Middle frontal gyrus (tissue), 1 donor: ENCODE data around the gene RARA.
A peak's percentile ranks its signal among the peaks of the same experiment; 100 is the strongest.

ENCODE experiments used
- DNase-seq: peaks from one replicate; pipeline ENCODE4 v3.0.0-alpha.2; 2015; ENCODE audit warnings: low spot score; ENCODE audit errors: extremely low spot score

Gene RARA

DNA sequence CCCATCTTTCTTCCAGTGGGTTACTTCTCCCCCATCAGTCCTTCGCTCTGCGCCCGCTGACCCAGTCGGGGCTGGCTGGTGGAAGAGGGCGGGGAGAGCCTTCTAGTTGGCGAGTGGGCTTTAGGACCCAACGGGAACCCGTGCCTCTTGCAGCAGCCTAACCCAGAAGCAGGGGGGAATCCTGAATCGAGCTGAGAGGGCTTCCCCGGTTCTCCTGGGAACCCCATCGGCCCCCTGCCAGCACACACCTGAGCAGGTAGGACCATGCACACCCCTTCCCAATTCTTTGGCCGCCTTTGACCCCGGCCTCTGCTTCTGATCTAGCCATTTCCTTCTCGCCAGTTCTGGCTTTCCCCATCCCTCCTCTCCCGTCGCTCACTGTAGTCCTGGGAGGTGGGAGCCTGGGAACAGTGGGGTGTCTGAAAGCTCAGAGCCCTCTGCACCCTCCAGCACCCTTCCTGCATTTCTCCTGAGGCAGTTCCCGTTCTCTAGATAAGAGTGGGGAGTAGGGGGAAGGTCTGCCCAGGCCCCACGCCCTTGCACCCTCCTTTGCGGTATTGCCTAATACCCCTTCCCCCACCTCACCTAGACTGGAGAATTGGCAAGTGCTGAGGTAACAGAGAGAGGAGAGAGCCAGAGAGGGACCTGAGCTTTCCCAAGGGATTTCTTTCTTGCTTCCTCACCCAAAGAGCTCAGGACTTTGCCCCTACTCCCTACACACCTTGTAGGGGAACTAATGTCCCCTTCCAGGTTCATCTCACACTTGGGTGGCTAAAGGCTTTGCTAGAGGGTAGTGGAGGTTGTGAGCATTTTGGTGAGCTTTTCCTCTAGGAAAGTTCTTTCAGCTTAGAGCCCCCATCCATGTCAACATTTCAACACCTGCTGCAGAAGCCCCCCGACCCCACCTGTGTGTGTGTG, at the start of gene RARA:
TSS of gene RARA (plus strand) at position 150 of the 918 bp plus-strand sequence. CDS start 22,039 bp downstream, outside the sequence.
- no peak for DNase-seq

DNA sequence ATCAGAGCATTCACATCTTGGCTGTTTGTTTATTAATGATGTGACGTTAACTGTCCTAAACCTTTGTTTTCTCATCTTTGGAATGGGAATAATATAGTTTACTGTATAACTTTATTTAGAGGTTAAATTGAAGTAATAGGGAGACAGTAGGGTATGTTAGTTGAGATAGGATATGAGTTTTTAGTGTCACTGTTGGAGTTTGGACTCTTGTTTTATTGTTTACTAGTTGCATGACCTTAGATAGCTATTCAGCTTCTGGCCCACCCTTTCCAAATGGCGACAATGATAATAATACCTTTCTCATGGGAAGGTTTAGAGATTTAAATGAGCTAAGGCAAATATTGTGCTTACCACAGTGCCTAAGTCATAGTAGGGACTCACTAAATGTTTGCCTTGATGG, 49.5 kb upstream of the RARA start:
- no peak for DNase-seq

DNA sequence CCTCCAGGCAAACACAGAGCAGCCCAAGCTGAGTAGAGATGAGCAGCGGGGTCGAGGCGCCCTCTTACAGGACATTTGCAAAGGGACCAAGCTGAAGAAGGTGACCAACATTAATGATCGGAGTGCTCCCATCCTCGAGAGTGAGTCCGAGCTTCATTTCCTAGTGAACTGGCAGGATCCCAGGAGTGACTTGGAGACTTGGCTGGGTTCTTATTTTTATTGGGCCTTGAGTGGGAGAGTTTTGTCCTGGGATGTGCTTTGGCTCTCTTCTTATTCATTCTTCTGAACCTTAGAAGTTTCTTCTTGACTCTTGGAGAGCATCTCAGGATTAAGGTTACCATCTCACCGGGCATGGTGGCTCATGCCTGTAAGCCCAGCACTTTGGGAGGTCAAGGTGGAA, 48.5 kb upstream of the RARA start:
- no peak for DNase-seq

DNA sequence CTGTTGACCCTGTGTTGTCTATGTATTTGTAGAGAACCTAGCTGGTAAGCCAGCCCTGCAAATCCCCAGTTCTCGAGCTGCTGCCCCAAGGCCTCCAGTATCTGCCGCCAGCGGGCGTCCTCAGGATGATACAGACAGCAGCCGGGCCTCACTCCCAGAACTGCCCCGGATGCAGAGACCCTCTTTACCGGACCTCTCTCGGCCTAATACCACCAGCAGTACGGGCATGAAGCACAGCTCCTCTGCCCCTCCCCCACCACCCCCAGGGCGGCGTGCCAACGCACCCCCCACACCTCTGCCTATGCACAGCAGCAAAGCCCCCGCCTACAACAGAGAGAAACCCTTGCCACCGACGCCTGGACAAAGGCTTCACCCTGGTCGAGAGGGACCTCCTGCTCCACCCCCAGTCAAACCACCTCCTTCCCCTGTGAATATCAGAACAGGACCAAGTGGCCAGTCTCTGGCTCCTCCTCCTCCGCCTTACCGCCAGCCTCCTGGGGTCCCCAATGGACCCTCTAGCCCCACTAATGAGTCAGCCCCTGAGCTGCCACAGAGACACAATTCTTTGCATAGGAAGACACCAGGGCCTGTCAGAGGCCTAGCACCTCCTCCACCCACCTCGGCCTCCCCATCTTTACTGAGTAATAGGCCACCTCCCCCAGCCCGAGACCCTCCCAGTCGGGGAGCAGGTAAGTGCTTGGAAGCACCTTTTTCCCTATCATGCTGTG, 44.4 kb upstream of the RARA start:
- no peak for DNase-seq

DNA sequence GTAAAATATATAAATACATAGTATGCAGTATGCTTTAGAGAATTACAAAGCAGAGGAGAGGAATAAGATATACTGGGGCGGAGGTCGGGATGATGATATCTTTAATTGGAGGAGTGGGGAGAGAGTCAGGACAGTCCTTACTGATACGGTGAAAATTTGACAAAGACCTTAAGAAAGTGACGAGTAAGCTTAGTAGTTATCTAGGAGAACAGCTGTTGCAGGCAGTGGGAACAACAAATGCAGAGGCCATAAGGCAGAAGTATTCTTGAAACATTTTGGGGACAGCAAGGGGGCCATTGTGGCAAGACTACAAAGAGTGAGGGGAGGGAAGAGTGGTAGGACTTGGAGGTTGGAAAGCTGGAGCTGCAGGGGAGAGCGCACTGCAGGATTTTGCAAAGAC, 43.6 kb upstream of the RARA start:
- DNase-seq: no peak

DNA sequence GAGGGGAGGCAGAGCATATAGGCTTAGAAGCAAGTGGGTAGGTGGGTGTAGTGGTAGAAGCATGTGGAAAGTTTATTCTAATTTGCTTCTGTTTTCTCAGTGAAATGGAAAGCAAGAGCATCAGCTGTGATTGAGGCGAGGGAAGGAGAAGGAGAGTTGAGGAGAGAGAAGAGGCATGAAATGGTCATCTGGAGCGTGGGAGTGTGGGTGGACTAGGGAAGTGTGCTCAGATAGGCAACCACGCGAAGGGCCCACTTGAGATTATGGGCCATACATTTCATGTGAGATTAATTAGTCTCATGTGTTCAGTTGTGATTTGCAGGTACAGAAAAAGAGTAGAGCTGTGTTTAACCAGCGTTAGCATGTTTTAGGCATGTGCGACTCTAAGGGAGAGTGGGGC, 42.1 kb upstream of the RARA start:
- DNase-seq: no peak

DNA sequence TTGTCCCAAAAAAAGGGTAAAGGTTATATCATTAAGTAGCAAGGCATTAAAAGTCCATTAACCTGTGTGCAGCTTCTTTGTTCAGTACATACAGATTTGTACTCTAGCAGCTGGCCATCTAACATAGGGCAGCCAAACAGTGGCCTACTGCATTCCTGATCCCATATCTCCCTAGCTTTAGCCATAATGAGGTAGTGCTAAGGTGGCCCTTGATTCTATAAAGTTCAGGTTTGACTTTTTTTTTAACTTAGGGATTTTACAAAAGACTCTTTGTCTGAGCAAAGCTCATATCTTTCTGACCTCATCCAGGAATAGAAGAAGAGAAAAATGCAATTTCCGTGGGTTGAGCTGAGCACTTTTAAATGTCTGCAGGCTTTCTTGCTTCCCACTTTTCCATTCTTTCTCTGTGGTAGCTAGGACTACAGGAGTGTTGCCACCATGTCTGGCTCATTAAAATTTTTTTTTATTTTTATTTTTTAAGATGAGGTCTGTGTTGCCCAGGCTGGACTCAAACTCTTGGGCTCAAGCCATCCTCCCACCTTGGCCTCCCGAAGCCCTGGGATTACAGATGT, 40.8 kb upstream of the RARA start:
- no peak for DNase-seq

DNA sequence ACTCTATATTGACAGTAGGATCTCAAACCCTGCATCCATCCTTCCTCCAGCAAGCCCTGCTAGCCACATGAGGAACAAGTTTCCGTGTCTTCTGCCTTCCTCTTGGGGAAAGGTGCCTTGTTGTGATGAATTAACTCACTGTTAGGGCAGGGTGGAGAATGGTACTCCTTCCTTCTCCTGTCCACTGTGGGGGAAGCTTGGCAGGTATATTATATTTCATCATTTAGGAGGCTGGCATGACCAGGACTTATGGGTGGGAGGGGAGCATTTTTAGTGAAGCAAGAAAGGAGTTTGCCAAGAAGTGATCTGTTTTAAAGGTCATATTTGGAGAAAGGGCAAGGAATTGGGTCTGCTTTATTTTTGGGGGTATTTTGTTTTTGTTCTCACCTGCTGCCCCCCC, 30.6 kb upstream of the RARA start:
- no peak for DNase-seq

DNA sequence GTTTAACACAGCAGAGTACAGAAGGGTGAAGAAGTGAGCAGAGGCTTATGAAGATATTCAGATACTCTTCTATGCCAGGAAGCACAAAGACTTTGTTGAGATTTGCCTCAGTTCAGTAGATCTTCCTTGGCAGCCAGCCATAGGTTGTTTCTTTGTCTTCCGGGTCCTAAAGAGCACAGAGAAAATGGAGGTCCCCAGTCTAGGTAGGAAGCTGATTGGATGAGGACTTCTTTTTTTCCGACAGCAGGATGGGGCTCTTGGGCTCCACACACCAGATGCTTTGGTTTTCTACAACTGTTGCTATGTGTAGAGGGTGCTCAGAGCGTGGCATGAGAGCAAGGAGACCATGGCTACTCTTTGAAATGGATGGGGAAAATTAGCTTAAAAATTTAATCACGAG, 29.6 kb upstream of the RARA start:
- no peak for DNase-seq

DNA sequence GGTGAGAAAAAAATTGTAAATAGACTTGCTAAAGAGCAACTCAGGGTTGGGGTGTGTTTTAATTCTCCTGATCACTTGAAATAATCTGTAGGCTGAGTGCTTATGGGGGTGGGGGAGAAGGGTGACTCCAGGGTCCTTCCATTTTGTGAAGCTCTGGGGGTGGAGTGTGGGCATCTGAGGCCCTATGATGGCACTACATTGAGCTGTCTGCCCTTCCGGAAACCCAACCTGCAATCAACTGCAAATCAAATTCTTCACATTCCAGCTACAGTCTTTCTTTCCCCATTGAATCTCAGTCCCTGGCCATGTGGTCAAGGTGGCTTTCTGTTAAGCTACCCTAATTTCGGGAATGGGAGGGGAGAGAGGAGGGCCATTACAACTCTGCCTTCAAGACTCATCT, 27.3 kb upstream of the RARA start:
- no peak for DNase-seq

DNA sequence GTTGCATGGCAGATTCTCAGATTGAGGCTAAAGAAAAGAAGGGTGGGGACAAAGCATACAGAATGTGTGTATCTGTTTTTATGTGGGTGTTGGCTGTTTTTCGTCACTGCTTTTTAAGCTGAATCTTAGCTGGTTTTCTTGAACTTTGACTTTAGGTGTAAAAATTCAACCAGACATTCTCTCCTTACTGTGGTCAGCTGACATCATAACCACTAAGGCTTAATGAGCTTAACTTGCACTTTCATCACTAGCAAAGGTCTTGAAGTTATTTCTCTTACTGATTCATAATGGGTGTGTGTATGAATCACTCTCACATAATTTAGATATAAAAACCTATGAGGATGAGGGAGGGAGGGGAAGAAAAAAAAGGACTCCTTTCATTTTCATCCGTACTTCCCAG, 25.3 kb upstream of the RARA start:
- DNase-seq: no peak

DNA sequence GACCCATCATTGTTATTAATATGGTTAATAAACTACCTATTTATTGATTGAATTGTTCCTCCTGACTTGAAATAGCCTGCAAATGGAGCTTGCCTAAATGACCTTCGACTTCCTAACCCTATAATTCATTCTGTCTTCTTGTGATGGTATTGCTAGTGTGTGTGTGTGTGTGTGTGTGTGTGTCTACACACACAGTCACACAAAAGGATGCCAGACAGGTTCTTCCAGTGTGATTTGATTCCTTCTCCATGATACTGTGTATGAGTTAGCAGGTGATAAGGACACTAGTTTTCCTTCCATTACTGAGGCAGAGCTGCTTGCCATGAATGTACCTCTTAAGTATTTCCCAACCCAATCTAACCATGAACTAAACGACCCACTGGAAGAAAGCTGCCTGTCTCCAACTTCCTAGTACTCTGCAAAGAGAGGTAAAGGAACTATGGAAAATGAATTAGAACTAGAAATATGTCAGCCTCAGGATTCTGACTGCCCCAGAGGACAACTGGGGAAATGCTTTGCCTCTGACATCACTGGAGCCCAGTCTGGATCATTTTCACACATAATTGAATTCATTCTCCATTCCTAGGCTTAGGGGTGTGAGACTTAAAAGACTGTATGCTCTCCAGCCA, 24.8 kb upstream of the RARA start:
- no peak for DNase-seq

DNA sequence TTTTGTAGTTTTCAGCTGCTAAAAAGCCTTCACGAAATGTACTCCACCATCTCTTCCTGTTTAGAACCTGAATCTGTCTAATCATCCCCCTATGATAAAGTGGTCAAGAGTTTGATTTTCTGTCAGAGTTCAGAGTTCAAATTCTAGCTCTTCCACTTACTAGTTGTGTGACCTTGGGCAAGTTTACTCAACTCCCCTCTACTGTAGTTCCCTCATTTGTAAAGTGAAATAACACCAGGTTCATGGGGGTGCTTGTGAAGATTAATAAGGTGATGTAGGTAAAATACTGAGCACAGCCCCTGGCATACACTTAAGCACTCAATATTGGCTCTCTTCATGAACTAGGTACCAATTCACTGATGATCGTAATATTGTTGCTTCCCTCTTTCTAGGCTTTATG, 22.5 kb upstream of the RARA start:
- DNase-seq: no peak

DNA sequence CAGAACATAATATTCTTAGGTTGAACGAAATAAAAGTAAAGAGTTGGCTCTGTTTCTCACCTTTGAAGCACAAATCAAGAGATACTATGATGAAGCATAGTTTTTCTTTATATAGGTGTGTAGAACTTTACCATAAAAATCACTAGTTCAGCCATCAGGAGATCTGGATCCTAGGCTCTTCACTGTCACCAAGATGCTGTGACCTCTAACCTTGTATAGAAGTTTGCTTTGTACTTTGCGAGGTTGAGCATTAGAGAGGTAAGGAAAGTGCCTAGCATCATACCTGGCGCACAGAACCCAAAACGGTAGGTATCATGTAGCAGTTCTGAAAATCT, 21.9 kb upstream of the RARA start:
- no peak for DNase-seq

DNA sequence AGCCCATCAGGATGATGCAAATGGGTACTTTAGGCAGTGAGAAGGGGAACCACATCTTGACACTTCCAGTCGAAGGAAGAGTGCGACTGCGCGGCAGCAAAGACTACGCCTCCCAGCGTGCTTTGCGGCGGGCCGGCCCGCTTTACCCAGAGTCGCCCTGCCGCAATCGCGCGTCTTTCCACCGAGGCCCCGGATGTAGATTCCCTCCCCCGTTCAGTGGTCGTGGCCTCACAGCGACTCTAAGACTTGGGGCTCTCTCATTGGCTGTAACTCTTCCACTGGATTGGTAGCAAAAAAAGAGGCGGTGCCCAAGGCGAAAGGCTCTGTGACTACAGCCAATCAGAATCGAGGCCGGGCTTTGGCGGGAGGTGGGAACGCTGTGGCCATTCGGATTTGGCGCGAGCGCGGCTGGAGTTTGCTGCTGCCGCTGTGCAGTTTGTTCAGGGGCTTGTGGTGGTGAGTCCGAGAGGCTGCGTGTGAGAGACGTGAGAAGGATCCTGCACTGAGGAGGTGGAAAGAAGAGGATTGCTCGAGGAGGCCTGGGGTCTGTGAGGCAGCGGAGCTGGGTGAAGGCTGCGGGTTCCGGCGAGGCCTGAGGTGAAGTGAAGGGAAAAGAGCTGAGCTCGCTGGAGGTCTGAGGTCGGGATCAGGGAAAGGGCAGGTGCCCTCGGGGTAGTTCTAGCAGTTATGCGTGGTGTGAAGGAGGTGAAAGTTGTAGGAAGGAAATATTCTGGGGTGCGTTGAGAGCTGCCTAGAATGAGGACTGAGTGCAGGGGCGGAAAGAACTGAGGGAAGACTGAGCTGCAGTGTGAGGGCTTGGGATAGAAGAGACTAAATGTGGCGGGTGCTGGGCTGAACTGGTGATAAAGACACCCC, 21.2 kb upstream of the RARA start, which contains the start of gene CDC6:
TSS of gene CDC6 (plus strand) at position 386 of the 876 bp plus-strand sequence. CDS start 1,542 bp downstream, outside the sequence.
- DNase-seq: peak; percentile 98

DNA sequence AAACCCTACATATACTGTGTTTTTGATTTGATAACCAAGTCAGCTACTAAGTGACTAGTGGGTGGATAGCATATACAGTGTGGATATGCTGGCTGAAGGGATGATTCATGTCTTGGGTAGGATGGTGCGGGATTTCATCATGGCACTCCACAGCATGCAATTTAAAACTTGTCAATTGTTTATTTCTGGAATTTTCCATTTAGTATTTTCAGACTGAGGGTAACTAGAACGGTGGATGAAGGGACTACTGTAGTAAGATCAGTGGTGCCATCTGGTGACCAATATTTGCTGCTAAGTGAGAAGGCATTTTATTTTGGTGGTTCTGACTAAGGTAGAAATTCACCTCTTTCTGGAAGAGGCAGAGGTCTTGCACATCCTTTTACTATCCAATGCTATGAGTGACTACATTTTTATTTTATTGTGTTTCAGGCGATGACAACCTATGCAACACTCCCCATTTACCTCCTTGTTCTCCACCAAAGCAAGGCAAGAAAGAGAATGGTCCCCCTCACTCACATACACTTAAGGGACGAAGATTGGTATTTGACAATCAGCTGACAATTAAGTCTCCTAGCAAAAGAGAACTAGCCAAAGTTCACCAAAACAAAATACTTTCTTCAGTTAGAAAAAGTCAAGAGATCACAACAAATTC, 18.2 kb upstream of the RARA start:
- no peak for DNase-seq

DNA sequence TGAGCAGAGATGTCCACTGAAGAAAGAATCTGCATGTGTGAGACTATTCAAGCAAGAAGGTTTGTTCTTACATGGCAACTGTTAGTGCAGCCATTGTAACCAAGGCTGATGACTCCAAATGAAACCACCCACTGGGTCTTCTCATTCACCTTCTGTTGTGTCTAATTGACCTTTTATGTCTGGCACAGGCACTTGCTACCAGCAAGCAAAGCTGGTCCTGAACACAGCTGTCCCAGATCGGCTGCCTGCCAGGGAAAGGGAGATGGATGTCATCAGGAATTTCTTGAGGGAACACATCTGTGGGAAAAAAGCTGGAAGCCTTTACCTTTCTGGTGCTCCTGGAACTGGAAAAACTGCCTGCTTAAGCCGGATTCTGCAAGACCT, 17.7 kb upstream of the RARA start:
- DNase-seq: no peak

DNA sequence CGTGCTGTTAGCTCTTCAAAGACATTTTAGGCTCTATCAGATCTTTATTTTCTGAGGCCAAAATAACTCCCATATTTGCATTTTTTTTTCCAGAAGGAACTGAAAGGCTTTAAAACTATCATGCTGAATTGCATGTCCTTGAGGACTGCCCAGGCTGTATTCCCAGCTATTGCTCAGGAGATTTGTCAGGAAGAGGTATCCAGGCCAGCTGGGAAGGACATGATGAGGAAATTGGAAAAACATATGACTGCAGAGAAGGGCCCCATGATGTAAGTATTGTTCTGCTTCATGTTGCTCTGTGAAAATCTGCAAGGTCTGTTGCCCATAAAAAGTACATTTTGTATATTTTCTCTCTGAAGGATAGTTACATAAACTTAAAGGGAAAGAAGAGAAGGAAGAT, 15.6 kb upstream of the RARA start:
- no peak for DNase-seq

DNA sequence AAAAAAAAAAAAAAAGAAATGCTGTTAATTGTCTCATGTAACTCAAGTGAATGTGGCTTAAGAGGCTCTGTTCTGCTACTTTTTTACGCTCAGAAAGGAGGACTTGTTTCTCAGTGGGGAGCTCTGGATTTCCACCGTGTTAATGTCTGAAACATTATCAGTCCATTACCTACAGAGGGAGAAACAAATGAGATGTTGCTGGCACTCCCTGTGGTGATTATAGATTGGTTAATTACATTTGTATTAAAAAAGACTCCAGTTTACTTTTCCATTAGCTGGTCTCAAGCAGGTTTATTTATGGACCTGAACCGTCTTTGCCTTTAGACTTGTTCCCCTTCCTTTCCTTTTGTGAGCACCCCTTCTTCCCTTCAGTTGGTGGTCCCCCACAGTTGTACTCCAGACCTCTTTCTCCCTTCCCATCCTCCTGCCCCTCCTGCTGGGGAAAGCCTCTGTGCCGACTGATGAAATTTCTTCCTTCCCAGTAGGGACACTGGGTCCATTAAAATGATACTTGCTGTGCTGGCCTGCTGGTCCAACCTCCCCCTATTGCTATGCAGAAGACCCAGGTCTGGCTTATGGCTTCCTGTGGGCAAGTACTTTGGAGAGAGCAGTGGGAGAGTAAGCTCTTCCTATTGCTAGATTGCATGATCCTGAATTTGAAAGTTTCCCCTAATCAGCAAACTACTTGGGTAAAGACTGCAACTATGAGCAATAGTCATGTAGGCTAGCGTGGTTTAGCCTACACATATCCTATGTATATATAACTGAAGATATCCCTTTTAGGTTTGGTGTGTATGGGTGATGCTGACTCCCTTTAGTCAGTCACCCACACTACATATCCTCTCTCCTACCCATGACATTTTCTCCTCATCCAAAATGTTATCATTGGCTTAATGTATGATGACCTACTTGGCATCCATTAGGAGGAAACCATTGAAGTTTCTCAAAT, 13.2 kb upstream of the RARA start:
- no peak for DNase-seq
